SJSA1 (cell line): ENCODE measurements around the gene NHEJ1. TPM values are rescaled to one million over a fixed set of nuclear protein-coding genes. Genes with fewer than 3 reads are reported as not detected.

ENCODE experiments used
- DNase-seq, 2 experiments: peaks; one replicate each; pipeline ENCODE4 v3.0.0-alpha.2; 2015 to 2020; ENCODE audit warnings: low spot score in 2 of 2, low read depth in 1 of 2
- H3K27ac ChIP-seq: fragments of 250-450 bp; sonication (Bioruptor Pico); 2 replicates; pipeline ENCODE4 v1.5.1; 2020; ENCODE audit warnings: mild to moderate bottlenecking, moderate library complexity
- H3K27me3 ChIP-seq: fragments of 250-450 bp; sonication (Bioruptor Pico); replicated peaks from 2 replicates; pipeline ENCODE4 v1.5.1; 2020; ENCODE audit warnings: mild to moderate bottlenecking, moderate library complexity
- H3K36me3 ChIP-seq: fragments of 250-450 bp; sonication (Bioruptor Pico); 2 replicates; pipeline ENCODE4 v1.5.1; 2020; ENCODE audit warnings: mild to moderate bottlenecking
- H3K4me1 ChIP-seq: fragments of 250-450 bp; sonication (Bioruptor Pico); replicated peaks from 2 replicates; pipeline ENCODE4 v1.6.1; 2021; ENCODE audit warnings: mild to moderate bottlenecking
- H3K4me3 ChIP-seq: fragments of 250-450 bp; sonication (Bioruptor Pico); 2 replicates; pipeline ENCODE4 v1.5.1; 2020; ENCODE audit warnings: mild to moderate bottlenecking
- H3K9me3 ChIP-seq: fragments of 250-450 bp; sonication (Bioruptor Pico); replicated peaks from 2 replicates; pipeline ENCODE4 v1.5.1; 2020; ENCODE audit warnings: mild to moderate bottlenecking
- total RNA-seq: library from RNA; depleted of rRNA; stranded (reverse); fragments of >200 nt; shearing (Covaris generic); gene quantifications from 2 replicates; pipeline ENCODE4 v1.2.3, GENCODE V29; 2014; rRNA removed

NHEJ1 gene
- total RNA-seq, 1 experiment from 2014 or later, result 15.4 TPM

DNA sequence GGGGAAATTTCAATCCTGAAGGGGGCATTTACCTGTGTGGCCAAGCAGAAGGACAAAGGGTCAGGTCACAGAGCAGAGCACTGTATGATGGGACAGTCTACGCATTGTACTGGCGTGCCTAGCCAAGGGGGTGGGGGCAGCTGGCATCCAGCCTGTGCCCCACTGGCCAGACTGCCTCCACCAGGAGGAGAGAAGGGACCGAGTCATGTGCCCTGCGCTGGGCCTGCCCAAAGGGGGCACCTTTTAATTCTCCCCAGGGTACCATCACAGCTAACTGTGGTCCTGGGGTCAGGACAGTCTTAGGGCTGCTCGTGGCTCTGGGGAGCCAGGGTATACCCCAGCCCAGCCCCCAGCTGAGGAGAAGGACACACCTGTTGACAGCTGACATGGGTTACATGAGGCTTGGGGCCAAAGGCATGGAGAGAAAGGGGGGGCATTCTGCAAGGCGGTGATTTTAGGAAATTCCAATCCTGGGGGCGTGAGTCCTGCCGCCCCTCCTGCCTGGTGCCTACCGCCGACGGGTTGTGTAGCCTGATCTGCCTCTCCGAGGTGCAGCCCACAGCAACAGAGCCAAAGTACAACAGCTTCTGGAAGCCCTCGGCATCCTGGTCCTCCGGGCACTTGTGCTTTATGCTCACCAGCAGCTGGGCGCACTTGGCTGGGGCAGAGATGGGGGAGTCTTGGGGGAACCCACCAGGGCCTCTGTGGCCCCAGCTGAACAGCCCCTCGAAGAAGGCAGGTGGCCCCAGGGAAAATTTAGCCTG, 130.3 kb downstream of the NHEJ1 start:
- Histone ChIP-seq H3K27ac (no peak overlapping the region), H3K27me3 (peaks cover 46% of the 10 kb centered on the region), H3K4me3 (no peak overlapping the region), H3K4me1 (no peaks in the 10 kb centered on the region), H3K9me3 (no peaks in the 10 kb centered on the region), H3K36me3 (no peaks in the 10 kb centered on the region)
- DNase-seq, result no peak

DNA sequence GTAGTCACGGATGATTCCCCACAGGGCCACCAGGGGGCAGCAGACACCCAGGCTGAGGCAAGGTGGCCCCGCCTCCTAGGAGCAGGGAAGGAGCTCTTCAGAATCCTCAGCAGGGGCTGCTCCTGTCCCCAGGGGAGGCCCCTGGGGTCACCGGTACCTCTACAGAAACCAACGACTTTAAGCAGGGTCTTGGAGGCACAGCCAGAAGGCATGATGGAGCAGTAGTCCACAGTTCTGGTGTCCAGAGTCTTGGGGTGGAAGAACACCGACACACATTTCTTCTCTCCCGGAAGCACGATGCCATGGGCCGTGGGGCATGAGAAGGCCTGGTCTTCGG, 130.8 kb downstream of the NHEJ1 start:
- Histone ChIP-seq H3K36me3 (no peaks in the 10 kb centered on the region), H3K27me3 (peaks cover 47% of the 10 kb centered on the region), H3K4me3 (no peak overlapping the region), H3K9me3 (no peaks in the 10 kb centered on the region), H3K4me1 (no peaks in the 10 kb centered on the region), H3K27ac (no peak overlapping the region)
- DNase-seq, result peak; percentile 54 to 72

DNA sequence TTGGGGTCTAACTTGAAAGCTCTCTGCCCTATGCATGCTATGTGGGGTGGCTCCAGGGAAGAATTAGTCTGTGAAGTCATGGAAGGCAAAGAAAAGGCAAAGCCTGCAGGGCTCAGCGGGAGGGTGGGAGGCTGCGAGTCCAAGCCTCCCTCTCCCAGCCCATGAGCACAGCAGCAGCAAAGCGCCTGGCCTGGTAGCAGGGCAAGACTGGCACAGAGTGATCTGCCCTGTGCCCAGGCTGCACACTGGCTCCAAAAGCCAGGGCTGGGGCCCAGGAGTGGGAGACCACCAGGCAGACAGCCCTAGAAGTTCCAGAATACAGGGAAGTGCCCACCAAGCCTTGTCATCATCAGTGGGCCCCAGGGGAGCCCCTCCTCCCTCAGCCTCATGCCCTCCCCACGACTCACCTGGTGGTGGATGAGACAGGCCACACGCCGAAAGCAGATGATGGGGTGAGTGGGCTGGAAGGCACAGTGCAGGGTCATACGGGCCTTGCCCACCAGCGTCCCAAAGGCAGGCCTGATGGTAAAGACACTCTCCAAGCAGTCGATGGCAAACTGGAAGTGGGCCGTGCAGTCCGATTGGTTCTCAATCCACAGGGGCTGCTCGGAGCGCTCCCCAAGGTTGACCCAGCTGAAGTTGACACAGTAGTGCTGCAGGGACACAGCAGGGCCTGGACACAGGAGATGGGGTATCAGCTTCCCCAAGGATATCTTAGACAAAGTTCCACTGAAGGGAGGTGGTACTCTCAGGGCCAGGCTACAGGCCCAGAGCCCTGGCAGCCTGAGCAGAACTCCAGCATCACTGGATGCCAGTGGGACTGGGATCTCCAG, 131.4 kb downstream of the NHEJ1 start:
- Histone ChIP-seq H3K27ac (no peak overlapping the region), H3K4me1 (no peaks in the 10 kb centered on the region), H3K27me3 (peaks cover 43% of the 10 kb centered on the region), H3K4me3 (no peak overlapping the region), H3K9me3 (no peaks in the 10 kb centered on the region), H3K36me3 (no peaks in the 10 kb centered on the region)
- DNase-seq, result no peak

DNA sequence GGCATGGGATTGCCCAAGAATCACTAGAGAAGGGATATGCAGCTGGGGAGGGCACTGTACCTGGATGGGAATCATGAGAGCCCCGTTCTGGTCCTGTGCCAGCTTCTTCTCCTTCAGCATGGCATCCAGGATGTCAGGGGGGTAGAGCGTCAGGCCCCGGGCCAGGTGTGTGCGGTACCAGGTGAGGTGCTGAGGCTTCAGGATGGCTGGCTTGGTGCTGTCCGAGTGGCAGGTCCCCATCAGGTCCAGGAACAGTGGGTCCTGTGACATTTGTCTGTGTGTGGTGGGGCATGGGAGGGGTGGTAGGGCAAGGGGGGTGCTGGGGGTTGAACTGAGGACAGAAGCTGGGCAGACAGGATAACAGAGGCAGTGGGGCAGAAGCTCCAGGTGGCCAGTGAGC, 132.5 kb downstream of the NHEJ1 start:
- Histone ChIP-seq H3K36me3 (no peaks in the 10 kb centered on the region), H3K27me3 (peaks cover 41% of the 10 kb centered on the region), H3K27ac (no peak overlapping the region), H3K4me3 (no peak overlapping the region), H3K4me1 (no peaks in the 10 kb centered on the region), H3K9me3 (no peaks in the 10 kb centered on the region)
- DNase-seq, result no peak

DNA sequence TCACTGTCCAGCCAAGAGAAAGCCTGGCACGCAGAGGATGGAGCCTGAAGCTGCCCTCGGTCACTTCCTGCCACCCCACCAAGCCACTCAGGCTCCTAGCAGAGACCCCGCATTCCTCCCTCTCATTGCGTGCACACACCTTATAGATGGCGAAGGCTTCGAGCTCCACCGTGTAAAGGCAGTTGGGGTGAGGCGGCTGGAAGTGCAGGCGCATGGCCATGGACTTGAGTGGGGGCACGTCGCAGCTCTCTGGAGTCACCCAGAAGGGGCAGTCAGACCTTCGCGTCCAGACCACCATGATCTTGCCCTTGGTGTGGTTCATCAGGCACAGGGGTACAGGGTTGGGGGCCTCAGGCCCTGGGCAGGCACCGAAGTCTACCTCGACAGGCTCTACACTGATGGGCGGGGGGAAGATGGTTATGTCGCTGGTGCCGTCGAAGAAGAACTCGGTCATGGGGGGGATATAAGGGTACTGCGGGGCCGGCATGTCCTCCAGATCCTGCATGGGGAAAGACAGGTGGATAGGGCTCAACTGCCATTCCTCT, 133.0 kb downstream of the NHEJ1 start:
- no peaks in the 10 kb centered on the region for H3K9me3 ChIP-seq
- no peaks in the 10 kb centered on the region for H3K4me1 ChIP-seq
- H3K4me3 ChIP-seq, result no peak overlapping the region
- H3K27ac ChIP-seq, result no peak overlapping the region
- no peaks in the 10 kb centered on the region for H3K36me3 ChIP-seq
- peaks cover 39% of the 10 kb centered on the region for H3K27me3 ChIP-seq
- DNase-seq, result no peak

DNA sequence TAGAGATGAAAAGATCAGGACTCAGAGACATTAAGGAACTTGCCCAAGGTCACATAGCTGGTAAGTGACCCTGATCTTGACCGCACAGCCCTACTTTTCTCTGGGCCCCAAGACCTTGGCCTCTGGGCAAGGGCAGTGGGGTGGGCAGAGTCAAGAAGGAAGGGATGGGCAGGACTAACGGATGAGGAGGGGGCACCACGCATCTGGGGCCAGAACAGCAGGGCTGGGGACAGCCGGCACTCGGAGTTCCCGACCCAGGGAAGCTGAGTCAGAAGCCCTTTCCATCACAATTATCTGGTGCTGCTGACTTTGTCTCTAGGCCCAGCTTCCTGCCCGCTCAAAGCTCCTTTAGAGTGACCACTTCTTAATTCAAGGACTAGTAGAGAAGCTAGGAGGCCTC, 133.7 kb downstream of the NHEJ1 start:
- Histone ChIP-seq H3K36me3 (no peaks in the 10 kb centered on the region), H3K9me3 (no peaks in the 10 kb centered on the region), H3K4me1 (no peaks in the 10 kb centered on the region), H3K4me3 (no peak overlapping the region), H3K27me3 (peaks cover 37% of the 10 kb centered on the region), H3K27ac (no peak overlapping the region)
- no peak for DNase-seq

DNA sequence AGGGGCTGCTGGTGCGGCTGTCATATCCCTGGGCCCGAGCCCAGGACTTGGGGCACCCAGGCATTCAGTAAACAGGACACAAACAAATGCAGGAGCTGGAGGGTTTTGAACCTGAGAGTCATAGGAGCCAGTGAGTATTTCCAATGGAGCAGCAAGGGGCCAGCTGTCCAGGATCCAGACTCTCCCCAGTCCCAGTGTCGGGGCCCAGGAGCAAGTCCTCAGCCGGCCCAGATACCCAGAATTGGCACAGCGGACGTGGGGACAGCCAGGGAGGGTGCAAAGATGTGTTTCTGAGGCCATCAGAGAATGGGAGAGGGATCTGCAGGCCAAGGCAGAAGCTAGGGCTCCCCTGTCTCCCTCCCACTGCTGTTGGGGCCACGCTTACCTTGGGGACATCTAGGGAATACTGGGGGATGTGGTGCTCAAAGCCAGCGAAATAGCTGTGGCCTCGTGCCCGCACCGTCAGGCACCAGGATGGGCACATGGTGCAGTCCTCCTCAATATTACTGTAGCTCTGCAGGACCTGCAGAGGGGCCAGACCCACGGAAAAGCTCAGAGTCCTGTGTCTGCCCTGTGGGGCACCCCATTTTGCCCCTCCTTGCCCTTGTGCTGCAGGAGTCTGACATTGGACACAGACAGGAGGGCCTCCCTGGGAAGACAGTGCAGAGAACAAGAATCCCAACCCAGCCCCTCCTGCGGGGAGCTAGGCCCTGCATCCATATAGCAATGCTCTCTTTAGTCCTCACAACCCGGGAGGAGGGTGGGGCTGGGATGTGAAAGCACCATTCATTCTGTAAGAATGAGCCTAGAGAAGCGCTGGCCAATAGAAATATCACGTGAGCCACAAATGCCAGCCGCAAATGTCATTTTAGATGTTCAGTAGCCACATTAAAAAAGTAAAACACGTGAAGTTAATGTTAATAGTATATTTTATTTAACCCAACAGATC, 134.7 kb downstream of the NHEJ1 start:
- H3K9me3 ChIP-seq, result no peaks in the 10 kb centered on the region
- H3K27me3 ChIP-seq, result peaks cover 32% of the 10 kb centered on the region
- no peak overlapping the region for H3K4me3 ChIP-seq
- H3K4me1 ChIP-seq, result no peaks in the 10 kb centered on the region
- no peak for DNase-seq
- no peak overlapping the region for H3K27ac ChIP-seq
- H3K36me3 ChIP-seq, result no peaks in the 10 kb centered on the region

Other genes with a start within 250 kb of the NHEJ1 start
- gene CDK5R2, start 201.1 kb downstream of the NHEJ1 start, total RNA-seq, result not detected in 2 replicates
- gene FEV, start 175.6 kb downstream of the NHEJ1 start, total RNA-seq, result not detected in 2 replicates
- gene CRYBA2, start 167.4 kb downstream of the NHEJ1 start, total RNA-seq, result not detected in 2 replicates
- gene CFAP65, start 119.3 kb downstream of the NHEJ1 start, total RNA-seq, result not detected in 2 replicates
- gene IHH, start 99.9 kb downstream of the NHEJ1 start, total RNA-seq, result 0.05 TPM in 1 of 2 replicates, not detected in the other
- gene SLC23A3, start 9.2 kb upstream of the NHEJ1 start, total RNA-seq, result 0.13 TPM in 1 of 2 replicates, not detected in the other
- gene CNPPD1, start 16.1 kb upstream of the NHEJ1 start, total RNA-seq, result 26.1 and 33.8 TPM in 2 replicates
- gene RETREG2, start 17.5 kb upstream of the NHEJ1 start, total RNA-seq, result 37.6 and 45.8 TPM in 2 replicates
- gene ZFAND2B, start 46.0 kb upstream of the NHEJ1 start, total RNA-seq, result 42.7 and 50.1 TPM in 2 replicates
- gene ABCB6, start 58.1 kb upstream of the NHEJ1 start, total RNA-seq, result 19.1 and 22.2 TPM in 2 replicates
- 29.8 and 45.8 TPM in 2 replicates for gene ATG9A, start 68.8 kb upstream of the NHEJ1 start, total RNA-seq
- gene ANKZF1, start 69.0 kb upstream of the NHEJ1 start, total RNA-seq, result 13.9 and 15.2 TPM in 2 replicates
- gene GLB1L, start 84.6 kb upstream of the NHEJ1 start, total RNA-seq, result 0.53 and 3.6 TPM in 2 replicates
- gene STK16, start 84.7 kb upstream of the NHEJ1 start, total RNA-seq, result 13.2 and 18.6 TPM in 2 replicates
- gene TUBA4B, start 92.4 kb upstream of the NHEJ1 start, total RNA-seq, result not detected in 2 replicates
- 0.45 TPM in 1 of 2 replicates, not detected in the other for gene TUBA4A, start 93.1 kb upstream of the NHEJ1 start, total RNA-seq
- 35.5 and 57.8 TPM in 2 replicates for gene DNAJB2, start 118.6 kb upstream of the NHEJ1 start, total RNA-seq
- gene PTPRN, start 148.6 kb upstream of the NHEJ1 start, total RNA-seq, result 4.2 and 4.9 TPM in 2 replicates
- gene RESP18, start 171.9 kb upstream of the NHEJ1 start, total RNA-seq, result not detected in 2 replicates
- 25.5 and 56.1 TPM in 2 replicates for gene DNPEP, start 227.1 kb upstream of the NHEJ1 start, total RNA-seq